Mucosa of descending colon (tissue), 3 donors: ENCODE measurements around the gene OSBPL1A. TPM values are rescaled to one million over a fixed set of nuclear protein-coding genes. Genes with fewer than 3 reads are reported as not detected.

ENCODE experiments used
- ATAC-seq: fragments of 200-7000 bp; cut with Tn5 transposase; one replicate; pipeline ENCODE4 v1.9.1; 2020; ENCODE audit warnings: mild to moderate bottlenecking, moderate library complexity
- DNase-seq, 3 donors: peaks; one replicate each; pipeline ENCODE4 v3.0.0-alpha.2; 2020
- H3K36me3 ChIP-seq: fragments of 200-600 bp; one replicate; pipeline ENCODE4 v1.8.0; 2021; ENCODE audit warnings: low read depth, mild to moderate bottlenecking
- H3K4me1 ChIP-seq: fragments of 200-600 bp; one replicate; pipeline ENCODE4 v1.8.0; 2021; ENCODE audit warnings: low read depth, mild to moderate bottlenecking
- H3K4me3 ChIP-seq: fragments of 200-600 bp; one replicate; pipeline ENCODE4 v1.8.0; 2021; ENCODE audit warnings: mild to moderate bottlenecking
- H3K9me3 ChIP-seq: fragments of 200-600 bp; one replicate; pipeline ENCODE4 v1.8.0; 2021; ENCODE audit warnings: mild to moderate bottlenecking
- intact Hi-C, 2 donors: fragments of 100-400 bp; cut with DNase I in 1 of 2; cut with micrococcal nuclease in 1 of 2; formaldehyde crosslinking; loops; one replicate each; pipeline versions ENCODE4 v1.11.0 to v1.11.1; 2022; cut with DNase I, micrococcal nuclease
- total RNA-seq, 3 donors: library from RNA; stranded (reverse); fragmentation: NEBNext Ultra II Directional in 2 of 3; extraction: Animal tissue kit (Norgen Biotek cat#: 25700) in 2 of 3; gene quantifications; one replicate each; pipeline versions ENCODE4 v1.2.1 to v1.2.4, GENCODE V29; 2021 to 2023
- TF ChIP-seq, protein P1 (sequence below): fragments of 200-600 bp; IDR thresholded peaks from one replicate; pipeline ENCODE4 v1.8.0; 2022; ENCODE audit warnings: antibody characterized with exemption, mild to moderate bottlenecking
- donor health status: DM: no; HTN: no; CAD: no; lungs with moderate emphysema.
- donor health status: DM: no; HTN: no; CAD: no.
- donor health status: DM: no; HTN: yes; CAD: no.

The OSBPL1A gene
- total RNA-seq, 3 donors from 2014 or later: 32.5 to 77.5 (median 69.8) TPM

DNA sequence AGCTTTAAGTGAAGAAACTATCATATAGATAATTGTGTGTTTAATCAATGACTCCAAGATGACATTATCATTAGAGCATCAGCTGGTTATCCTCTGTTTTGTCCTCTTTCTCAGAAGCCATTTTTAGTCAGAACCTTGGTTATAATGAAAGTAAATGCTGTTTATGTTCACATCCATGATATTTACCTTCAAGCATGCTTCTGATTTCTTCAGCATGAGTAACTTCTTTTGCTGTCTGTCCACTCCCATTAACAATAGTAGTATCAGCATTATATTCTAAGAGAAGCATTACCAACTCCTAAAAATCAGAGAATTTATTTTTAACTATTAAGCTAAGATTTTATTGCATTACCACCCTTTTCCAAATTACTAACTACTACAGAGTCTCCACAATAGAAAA is 56.3 kb downstream of the OSBPL1A start:
- H3K9me3 ChIP-seq: no peaks in the 10 kb centered on the region
- no peaks in the 10 kb centered on the region for H3K4me1 ChIP-seq
- DNase-seq (no peak), ATAC-seq (no peak)
- intact Hi-C loops: no loop called here
- H3K4me3 ChIP-seq: no peak overlapping the region
- TF ChIP-seq, protein P1, sequence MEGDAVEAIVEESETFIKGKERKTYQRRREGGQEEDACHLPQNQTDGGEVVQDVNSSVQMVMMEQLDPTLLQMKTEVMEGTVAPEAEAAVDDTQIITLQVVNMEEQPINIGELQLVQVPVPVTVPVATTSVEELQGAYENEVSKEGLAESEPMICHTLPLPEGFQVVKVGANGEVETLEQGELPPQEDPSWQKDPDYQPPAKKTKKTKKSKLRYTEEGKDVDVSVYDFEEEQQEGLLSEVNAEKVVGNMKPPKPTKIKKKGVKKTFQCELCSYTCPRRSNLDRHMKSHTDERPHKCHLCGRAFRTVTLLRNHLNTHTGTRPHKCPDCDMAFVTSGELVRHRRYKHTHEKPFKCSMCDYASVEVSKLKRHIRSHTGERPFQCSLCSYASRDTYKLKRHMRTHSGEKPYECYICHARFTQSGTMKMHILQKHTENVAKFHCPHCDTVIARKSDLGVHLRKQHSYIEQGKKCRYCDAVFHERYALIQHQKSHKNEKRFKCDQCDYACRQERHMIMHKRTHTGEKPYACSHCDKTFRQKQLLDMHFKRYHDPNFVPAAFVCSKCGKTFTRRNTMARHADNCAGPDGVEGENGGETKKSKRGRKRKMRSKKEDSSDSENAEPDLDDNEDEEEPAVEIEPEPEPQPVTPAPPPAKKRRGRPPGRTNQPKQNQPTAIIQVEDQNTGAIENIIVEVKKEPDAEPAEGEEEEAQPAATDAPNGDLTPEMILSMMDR: no peak
- no peaks in the 10 kb centered on the region for H3K36me3 ChIP-seq

GRCh38 chr18:24333084-24333483 is 64.5 kb downstream of the OSBPL1A start:
- Histone ChIP-seq H3K36me3 (no peaks in the 10 kb centered on the region), H3K4me1 (no peaks in the 10 kb centered on the region), H3K4me3 (no peak overlapping the region), H3K9me3 (no peaks in the 10 kb centered on the region)
- intact Hi-C loops: no loop called here
- TF ChIP-seq, protein P1: no peak
- DNase-seq: no peak
- no peak for ATAC-seq

- H3K9me3 ChIP-seq: no peaks in the 10 kb centered on the region
- no peaks in the 10 kb centered on the region for H3K4me1 ChIP-seq
- TF ChIP-seq, protein P1: no peak
- no peaks in the 10 kb centered on the region for H3K36me3 ChIP-seq
- intact Hi-C loops: no loop called here
- no peak overlapping the region for H3K4me3 ChIP-seq
- no peak for ATAC-seq
- no peak for DNase-seq
Measured at GRCh38 chr18:24326211-24326610, 71.4 kb downstream of the OSBPL1A start.

DNA sequence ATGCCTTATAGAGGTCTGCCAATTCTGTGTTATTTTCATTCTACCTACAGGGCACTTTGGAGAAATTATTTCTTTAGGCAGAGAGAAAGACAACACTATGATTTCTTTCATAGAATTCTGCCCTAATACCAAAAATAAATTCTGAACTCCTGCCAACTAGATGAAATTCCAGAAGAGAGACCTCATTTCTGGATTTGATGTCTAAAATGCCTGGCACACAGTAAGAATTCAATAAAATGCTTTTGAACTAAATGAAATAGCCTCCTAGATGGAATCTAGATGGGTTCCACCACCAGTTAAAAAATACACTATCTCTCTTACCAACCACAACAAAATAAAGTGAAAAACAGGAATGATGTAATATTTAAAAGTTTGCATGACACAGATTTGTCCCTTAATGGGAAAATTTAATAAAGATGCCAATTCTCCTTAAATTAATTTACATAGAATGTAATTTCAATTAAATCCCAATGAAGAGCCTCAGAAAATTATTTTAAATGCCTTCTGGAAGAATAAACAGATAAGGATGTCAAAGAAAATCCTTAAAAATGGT is 75.0 kb downstream of the OSBPL1A start:
- H3K4me3 ChIP-seq: no peak overlapping the region
- DNase-seq (no peak), ATAC-seq (no peak)
- H3K36me3 ChIP-seq: no peaks in the 10 kb centered on the region
- H3K4me1 ChIP-seq: no peaks in the 10 kb centered on the region
- no peaks in the 10 kb centered on the region for H3K9me3 ChIP-seq
- intact Hi-C loops: no loop called here
- TF ChIP-seq, protein P1: no peak

- TF ChIP-seq, protein P1: no peak
- no peak for DNase-seq
- no peaks in the 10 kb centered on the region for H3K36me3 ChIP-seq
- no peaks in the 10 kb centered on the region for H3K9me3 ChIP-seq
- ATAC-seq: no peak
- H3K4me3 ChIP-seq: no peak overlapping the region
- intact Hi-C loops: no loop called here
- H3K4me1 ChIP-seq: no peaks in the 10 kb centered on the region
Measured at GRCh38 chr18:24321071-24321470, 76.6 kb downstream of the OSBPL1A start.

- peak; percentile 72 for ATAC-seq
- peak in 2 of 3 donors; percentile 29 to 54 for DNase-seq
Measured at GRCh38 chr18:24319757-24320156, 77.9 kb downstream of the OSBPL1A start.

More at GRCh38 chr18:24319757-24320156, 77.9 kb downstream of the OSBPL1A start:
- H3K9me3 ChIP-seq: no peaks in the 10 kb centered on the region
- no peaks in the 10 kb centered on the region for H3K36me3 ChIP-seq
- H3K4me3 ChIP-seq: no peak overlapping the region
- intact Hi-C loops: no loop called here
- TF ChIP-seq, protein P1: no peak
- no peaks in the 10 kb centered on the region for H3K4me1 ChIP-seq
